Neural progenitor cell (in vitro differentiated cells): ENCODE data around the gene RHPN2. TPM values are rescaled to one million over a fixed set of nuclear protein-coding genes. Genes with fewer than 3 reads are reported as not detected.

Experiments
- DNase-seq: peaks from one replicate; pipeline ENCODE4 v3.0.0-alpha.2; 2016; ENCODE audit warnings: low spot score
- H2AFZ ChIP-seq: fragments of 200-600 bp; sonication (generic); replicated peaks from 2 replicates; pipeline ENCODE4 v1.6.1; 2016; ENCODE audit warnings: antibody characterized with exemption
- H3F3A ChIP-seq: fragments of 200-600 bp; sonication (generic); 2 replicates; pipeline ENCODE4 v1.6.1; 2016; ENCODE audit warnings: antibody characterized with exemption, low read depth
- H3K27ac ChIP-seq: fragments of 200-600 bp; sonication (generic); 2 replicates; pipeline ENCODE4 v1.5.1; 2016; ENCODE audit warnings: mild to moderate bottlenecking
- H3K27me3 ChIP-seq: fragments of 200-600 bp; sonication (generic); 2 replicates; pipeline ENCODE4 v1.6.1; 2016; ENCODE audit warnings: mild to moderate bottlenecking, moderate library complexity
- H3K36me3 ChIP-seq: fragments of 200-600 bp; sonication (generic); 2 replicates; pipeline ENCODE4 v1.5.1; 2016
- H3K4me1 ChIP-seq: fragments of 200-600 bp; sonication (generic); 2 replicates; pipeline ENCODE4 v1.6.1; 2016; ENCODE audit warnings: mixed run types
- H3K4me2 ChIP-seq: fragments of 200-600 bp; sonication (generic); 2 replicates; pipeline ENCODE4 v1.6.1; 2016
- H3K4me3 ChIP-seq: fragments of 200-600 bp; sonication (generic); 2 replicates; pipeline ENCODE4 v1.5.1; 2016
- H3K79me2 ChIP-seq: fragments of 200-600 bp; sonication (generic); 2 replicates; pipeline ENCODE4 v1.6.1; 2016; ENCODE audit warnings: low read depth
- H3K9ac ChIP-seq: fragments of 200-600 bp; sonication (generic); 2 replicates; pipeline ENCODE4 v1.6.1; 2016
- H3K9me3 ChIP-seq: fragments of 200-600 bp; sonication (generic); 2 replicates; pipeline ENCODE4 v1.5.1; 2016; ENCODE audit warnings: low read depth
- H4K20me1 ChIP-seq: fragments of 200-600 bp; sonication (generic); 2 replicates; pipeline ENCODE4 v1.6.1; 2016; ENCODE audit warnings: low read depth
- H3K27ac Mint-ChIP-seq: 3 replicates; pipeline ENCODE4 v1.8.0; 2021; ENCODE audit warnings: mixed read lengths
- H3K27me3 Mint-ChIP-seq: 2 replicates; pipeline ENCODE4 v1.8.0; 2022; ENCODE audit warnings: low read depth, mild to moderate bottlenecking, inconsistent platforms, moderate library complexity, mixed read lengths; ENCODE audit not compliant: insufficient read depth
- H3K36me3 Mint-ChIP-seq: 3 replicates; pipeline ENCODE4 v1.8.0; 2021; ENCODE audit warnings: mixed read lengths
- H3K4me1 Mint-ChIP-seq: 3 replicates; pipeline ENCODE4 v1.8.0; 2021; ENCODE audit warnings: mixed read lengths
- H3K4me3 Mint-ChIP-seq: 3 replicates; pipeline ENCODE4 v1.8.0; 2021; ENCODE audit warnings: mild to moderate bottlenecking, moderate library complexity, mixed read lengths
- H3K9me3 Mint-ChIP-seq: 3 replicates; pipeline ENCODE4 v1.8.0; 2020; ENCODE audit warnings: mixed read lengths
- CTCF ChIP-seq: fragments of 200-600 bp; sonication (generic); IDR thresholded peaks from 2 replicates; pipeline ENCODE4 v1.5.1; 2017; ENCODE audit warnings: antibody characterized with exemption, mild to moderate bottlenecking
- EZH2 ChIP-seq: fragments of 200-600 bp; sonication (generic); IDR thresholded peaks from 2 replicates; pipeline ENCODE4 v1.6.1; 2017; ENCODE audit warnings: antibody characterized with exemption, mild to moderate bottlenecking, moderate library complexity
- EZH2phosphoT487 ChIP-seq: fragments of 200-600 bp; sonication (generic); IDR thresholded peaks from 2 replicates; pipeline ENCODE4 v1.6.1; 2017; ENCODE audit warnings: antibody characterized with exemption
- total RNA-seq: library from RNA; depleted of rRNA; stranded (reverse); fragments of >200 nt; gene quantifications from 2 replicates; pipeline ENCODE4 v1.2.3, GENCODE V29; 2015; ENCODE audit warnings: low replicate concordance

Gene RHPN2
- total RNA-seq, 1 donor from 2014 or later: 27.0 TPM

- no peak overlapping the region for H3K4me3 Mint-ChIP-seq
- Histone ChIP-seq H4K20me1 (no peaks in the 10 kb centered on the region), H3K4me1 (no peaks in the 10 kb centered on the region), H3K9me3 (no peaks in the 10 kb centered on the region), H3K4me3 (no peak overlapping the region), H3K27ac (no peak overlapping the region), H3F3A (no peaks in the 10 kb centered on the region), H2AFZ (no peak overlapping the region), H3K27me3 (no peaks in the 10 kb centered on the region), H3K9ac (no peak overlapping the region), H3K79me2 (no peaks in the 10 kb centered on the region), H3K4me2 (no peak overlapping the region), H3K36me3 (peaks cover 5% of the 10 kb centered on the region)
- H3K27me3 Mint-ChIP-seq: peaks cover 4% of the 10 kb centered on the region
- no peaks in the 10 kb centered on the region for H3K4me1 Mint-ChIP-seq
- H3K9me3 Mint-ChIP-seq: no peaks in the 10 kb centered on the region
- DNase-seq: no peak
- H3K27ac Mint-ChIP-seq: no peak overlapping the region
- H3K36me3 Mint-ChIP-seq: peaks cover 15% of the 10 kb centered on the region
- TF ChIP-seq CTCF (no peak), EZH2 (no peak), EZH2phosphoT487 (no peak)
Measured at GRCh38 chr19:33110137-33110910, 45.6 kb upstream of the RHPN2 start.

DNA sequence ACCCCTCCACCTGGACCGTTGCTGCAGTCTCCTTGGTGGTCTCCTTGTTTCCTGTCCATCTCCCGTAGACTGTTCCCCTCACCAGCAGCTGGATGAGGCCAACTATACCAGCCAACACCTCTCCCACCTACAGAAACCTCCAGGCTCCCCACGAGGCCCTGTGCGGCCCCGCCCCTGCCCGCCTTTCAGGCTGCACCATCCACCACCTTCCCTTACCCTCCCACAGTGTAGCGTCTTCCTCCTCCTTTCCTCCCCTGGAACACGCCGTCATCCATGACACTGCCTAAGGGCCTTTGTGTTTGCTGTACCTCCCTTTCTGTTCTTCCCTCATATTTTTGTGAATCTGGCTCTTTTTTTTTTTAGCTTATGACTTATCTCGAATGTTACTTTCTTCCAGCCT is 43.5 kb upstream of the RHPN2 start:
- H3K36me3 ChIP-seq: peaks cover 5% of the 10 kb centered on the region
- no peak overlapping the region for H2AFZ ChIP-seq
- DNase-seq: no peak
- H3K27ac ChIP-seq: no peak overlapping the region
- no peaks in the 10 kb centered on the region for H3K9me3 ChIP-seq
- H3K79me2 ChIP-seq: no peaks in the 10 kb centered on the region
- H3K9ac ChIP-seq: no peak overlapping the region
- peaks cover 4% of the 10 kb centered on the region for H3K27me3 Mint-ChIP-seq
- H3K36me3 Mint-ChIP-seq: peaks cover 18% of the 10 kb centered on the region
- H3K4me3 Mint-ChIP-seq: no peak overlapping the region
- TF ChIP-seq EZH2phosphoT487 (no peak), CTCF (no peak), EZH2 (no peak)
- no peaks in the 10 kb centered on the region for H3F3A ChIP-seq
- no peak overlapping the region for H3K27ac Mint-ChIP-seq
- H3K27me3 ChIP-seq: no peaks in the 10 kb centered on the region
- H3K4me3 ChIP-seq: no peak overlapping the region
- no peak overlapping the region for H3K4me2 ChIP-seq
- H4K20me1 ChIP-seq: no peaks in the 10 kb centered on the region
- H3K9me3 Mint-ChIP-seq: no peaks in the 10 kb centered on the region
- no peaks in the 10 kb centered on the region for H3K4me1 ChIP-seq
- no peaks in the 10 kb centered on the region for H3K4me1 Mint-ChIP-seq

- Histone ChIP-seq H3K9me3 (no peaks in the 10 kb centered on the region), H3K4me2 (no peak overlapping the region), H3K4me3 (no peak overlapping the region), H3K9ac (no peak overlapping the region), H3K36me3 (no peaks in the 10 kb centered on the region), H2AFZ (no peak overlapping the region), H3K79me2 (no peaks in the 10 kb centered on the region), H3F3A (no peaks in the 10 kb centered on the region), H4K20me1 (no peaks in the 10 kb centered on the region), H3K27ac (no peak overlapping the region), H3K27me3 (no peaks in the 10 kb centered on the region), H3K4me1 (no peaks in the 10 kb centered on the region)
- Mint-ChIP-seq H3K4me1 (no peaks in the 10 kb centered on the region), H3K27ac (no peak overlapping the region), H3K9me3 (no peaks in the 10 kb centered on the region), H3K36me3 (peaks cover 17% of the 10 kb centered on the region), H3K4me3 (no peak overlapping the region), H3K27me3 (peaks cover under 1% of the 10 kb centered on the region)
- DNase-seq: no peak
- TF ChIP-seq CTCF (no peak), EZH2 (no peak), EZH2phosphoT487 (no peak)
Measured at GRCh38 chr19:33102893-33103292, 38.2 kb upstream of the RHPN2 start.
